T-helper 9 cell (primary cell): Measurements from ENCODE around the gene RNF40.
"Not testable (repeated sequence)": the region's sequence is repeated elsewhere in the genome, so short reads cannot be mapped to it uniquely, and the experiment has no call there.

Source experiments
- DNase-seq: peaks from one replicate; pipeline ENCODE4 v3.0.0-alpha.2; 2020

RNF40 gene

GRCh38 chr16:30783280-30784109 is 21.4 kb downstream of the RNF40 start:
- DNase-seq = no peak

- DNase-seq = no peak
Observed at GRCh38 chr16:30784215-30784614, 22.1 kb downstream of the RNF40 start.

- no peak for DNase-seq
Observed at GRCh38 chr16:30785126-30786106, 23.3 kb downstream of the RNF40 start.

- no peak for DNase-seq
Observed at GRCh38 chr16:30786115-30786935, 24.2 kb downstream of the RNF40 start.

GRCh38 chr16:30786936-30787612 is 25.0 kb downstream of the RNF40 start, which contains the start of gene ZNF629:
Gene ZNF629, minus strand, starts transcription at chr16:30787205. Its CDS starts 2,723 bp downstream, at chr16:30784482.
- DNase-seq = no peak

- no peak for DNase-seq
Observed at GRCh38 chr16:30787613-30788378, 25.7 kb downstream of the RNF40 start.

- no peak for DNase-seq
Observed at GRCh38 chr16:30793508-30794069, 31.5 kb downstream of the RNF40 start.

- DNase-seq = no peak
Observed at GRCh38 chr16:30794634-30795033, 32.5 kb downstream of the RNF40 start.

- no peak for DNase-seq
Observed at GRCh38 chr16:30797670-30798309, 35.7 kb downstream of the RNF40 start.

- no peak for DNase-seq
Observed at GRCh38 chr16:30802936-30803335, 40.8 kb downstream of the RNF40 start.

- DNase-seq = no peak
Observed at GRCh38 chr16:30805056-30805369, 42.9 kb downstream of the RNF40 start.

GRCh38 chr16:30805370-30806169 is 43.4 kb downstream of the RNF40 start:
- DNase-seq = peak; percentile 42

- DNase-seq = no peak
Observed at GRCh38 chr16:30808146-30808545, 46.0 kb downstream of the RNF40 start.

- not testable (repeated sequence) for DNase-seq
Observed at GRCh38 chr16:30808890-30809426, 46.8 kb downstream of the RNF40 start.

GRCh38 chr16:30809675-30810074 is 47.6 kb downstream of the RNF40 start:
- DNase-seq = not testable (repeated sequence)

GRCh38 chr16:30813821-30814189 is 51.7 kb downstream of the RNF40 start:
- DNase-seq = no peak

GRCh38 chr16:30816769-30817168 is 54.6 kb downstream of the RNF40 start:
- no peak for DNase-seq

GRCh38 chr16:30820952-30821421 is 58.9 kb downstream of the RNF40 start:
- no peak for DNase-seq

- DNase-seq = not testable (repeated sequence)
Observed at GRCh38 chr16:30821441-30821840, 59.3 kb downstream of the RNF40 start.
